Measurements from ENCODE around the gene HMCN2. TPM values are rescaled to one million over a fixed set of nuclear protein-coding genes. Genes with fewer than 3 reads are reported as not detected.
A peak's percentile ranks its signal among the peaks of the same experiment; 100 is the strongest.

Gene HMCN2
- total and polyA plus RNA-seq, 4 donors: 0.24 to 1.8 (median 0.29) TPM

- Histone ChIP-seq H3K27me3 (ENCODE audit: control insufficient read depth in 4 of 4, insufficient read depth in 4 of 4, low read length in 3 of 4) (no peaks in the 10 kb centered on the region), H3K9ac (ENCODE audit: low read depth in 1 of 2, low read length in 2 of 2) (no peak overlapping the region), H3K36me3 (ENCODE audit: control insufficient read depth in 4 of 4, insufficient read depth in 3 of 4, low read depth in 1 of 4, low read length in 3 of 4) (no peaks in the 10 kb centered on the region), H3K4me1 (ENCODE audit: control insufficient read depth in 4 of 4, insufficient read depth in 4 of 4, low read length in 3 of 4) (peaks cover 4 to 51% (median 30%) of the 10 kb centered on the region in 4 donors), H3K4me3 (ENCODE audit: low read depth in 1 of 3, low read length in 3 of 3) (no peak overlapping the region), H3K27ac (ENCODE audit: low read depth in 1 of 2, low read length in 2 of 2) (no peak overlapping the region), H3K9me3 (ENCODE audit: control insufficient read depth in 4 of 4, low read length in 3 of 4) (no peaks in the 10 kb centered on the region)
- DNase-seq (ENCODE audit: low spot score): no peak
- 68% methylated on average over 19 of the region's 19 CpGs for WGBS
- peak in 1 of 2 donors; percentile 7 for TF ChIP-seq RXRA (IDR thresholded peaks at IDR 0.05)
- no peak for TF ChIP-seq REST (IDR thresholded peaks at IDR 0.05)
- TF ChIP-seq GABPA (IDR thresholded peaks at IDR 0.05 in 1 of 2, conservative IDR thresholded peaks at IDR 0.05 in 1 of 2): no peak
- no peak for TF ChIP-seq FOXA2 (IDR thresholded peaks at IDR 0.05)
- no peak for TF ChIP-seq EGR1 (IDR thresholded peaks at IDR 0.05; ENCODE audit: low read depth in 2 of 2)
- TF ChIP-seq HNF4A (conservative IDR thresholded peaks at IDR 0.05): peak; percentile 57 to 73
- no peak for TF ChIP-seq NR2F2 (IDR thresholded peaks at IDR 0.05)
Observed at GRCh38 chr9:130319300-130319699, 53.7 kb downstream of the HMCN2 start.

- Histone ChIP-seq H3K9ac (ENCODE audit: low read depth in 1 of 2, low read length in 2 of 2) (no peak overlapping the region), H3K4me3 (ENCODE audit: low read depth in 1 of 3, low read length in 3 of 3) (no peak overlapping the region), H3K4me1 (ENCODE audit: control insufficient read depth in 4 of 4, insufficient read depth in 4 of 4, low read length in 3 of 4) (peaks cover 4 to 51% (median 30%) of the 10 kb centered on the region in 4 donors), H3K27me3 (ENCODE audit: control insufficient read depth in 4 of 4, insufficient read depth in 4 of 4, low read length in 3 of 4) (no peaks in the 10 kb centered on the region), H3K27ac (ENCODE audit: low read depth in 1 of 2, low read length in 2 of 2) (no peak overlapping the region), H3K36me3 (ENCODE audit: control insufficient read depth in 4 of 4, insufficient read depth in 3 of 4, low read depth in 1 of 4, low read length in 3 of 4) (no peaks in the 10 kb centered on the region), H3K9me3 (ENCODE audit: control insufficient read depth in 4 of 4, low read length in 3 of 4) (no peaks in the 10 kb centered on the region)
- no peak for DNase-seq (ENCODE audit: low spot score)
- no peak for TF ChIP-seq MAX (IDR thresholded peaks at IDR 0.05)
- TF ChIP-seq FOXA2 (IDR thresholded peaks at IDR 0.05): no peak
- TF ChIP-seq RAD21 (IDR thresholded peaks at IDR 0.05): no peak
- no peak for TF ChIP-seq HNF4G (IDR thresholded peaks at IDR 0.05)
- TF ChIP-seq RXRA (IDR thresholded peaks at IDR 0.05): no peak
- TF ChIP-seq CTCF (IDR thresholded peaks at IDR 0.05; ENCODE audit: low read depth, low read length, missing input control): no peak
- no peak for TF ChIP-seq GABPA (IDR thresholded peaks at IDR 0.05 in 1 of 2, conservative IDR thresholded peaks at IDR 0.05 in 1 of 2)
- TF ChIP-seq ZBTB33 (IDR thresholded peaks at IDR 0.05): no peak
- no peak for TF ChIP-seq SP1 (IDR thresholded peaks at IDR 0.05)
- TF ChIP-seq TAF1 (conservative IDR thresholded peaks at IDR 0.05): no peak
- TF ChIP-seq EGR1 (IDR thresholded peaks at IDR 0.05; ENCODE audit: low read depth in 2 of 2): no peak
- no peak for TF ChIP-seq YY1 (IDR thresholded peaks at IDR 0.05)
- TF ChIP-seq JUND (IDR thresholded peaks at IDR 0.05): no peak
- no peak for TF ChIP-seq NR2F2 (IDR thresholded peaks at IDR 0.05)
- no peak for TF ChIP-seq FOXA1 (IDR thresholded peaks at IDR 0.05)
- no peak for TF ChIP-seq REST (IDR thresholded peaks at IDR 0.05)
- TF ChIP-seq ATF3 (IDR thresholded peaks at IDR 0.05): no peak
- TF ChIP-seq HNF4A (conservative IDR thresholded peaks at IDR 0.05): no peak
- 85% methylated on average over 17 of the region's 17 CpGs for WGBS
Observed at GRCh38 chr9:130319944-130320712, 54.6 kb downstream of the HMCN2 start.

Data from liver (tissue), 9 donors.